NCI-H345 (cell line): ENCODE data around the gene CMPK1.
"Not testable (repeated sequence)": the region's sequence is repeated elsewhere in the genome, so short reads cannot be mapped to it uniquely, and the experiment has no call there.

Experiments
- DNase-seq: peaks from one replicate; lab custom pipeline; 2025; lab: John Stamatoyannopoulos, UW

CMPK1 gene, protein sequence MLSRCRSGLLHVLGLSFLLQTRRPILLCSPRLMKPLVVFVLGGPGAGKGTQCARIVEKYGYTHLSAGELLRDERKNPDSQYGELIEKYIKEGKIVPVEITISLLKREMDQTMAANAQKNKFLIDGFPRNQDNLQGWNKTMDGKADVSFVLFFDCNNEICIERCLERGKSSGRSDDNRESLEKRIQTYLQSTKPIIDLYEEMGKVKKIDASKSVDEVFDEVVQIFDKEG

DNA sequence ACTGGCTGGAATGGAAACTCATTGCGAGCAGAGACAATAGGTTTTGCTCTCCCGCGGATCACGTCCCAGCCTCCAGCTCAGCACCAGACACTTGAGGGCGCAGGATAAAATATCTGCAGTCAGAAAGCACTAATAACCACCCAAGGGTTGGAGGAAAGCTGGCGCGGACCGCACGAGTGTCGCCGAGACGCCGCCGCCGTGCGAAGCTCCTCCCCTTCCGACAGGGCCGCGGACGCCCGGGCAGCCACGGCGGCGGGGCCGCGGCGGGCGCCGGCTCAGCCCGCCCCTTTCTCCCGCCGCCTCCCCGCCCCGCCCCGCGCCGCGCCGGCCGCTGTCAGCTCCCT lies at the start of gene CMPK1:
Gene CMPK1 (plus strand): TSS at position 213 of the 344 bp plus-strand sequence. CDS start 156 bp downstream, outside the sequence.
- DNase-seq: peak; percentile 83

DNA sequence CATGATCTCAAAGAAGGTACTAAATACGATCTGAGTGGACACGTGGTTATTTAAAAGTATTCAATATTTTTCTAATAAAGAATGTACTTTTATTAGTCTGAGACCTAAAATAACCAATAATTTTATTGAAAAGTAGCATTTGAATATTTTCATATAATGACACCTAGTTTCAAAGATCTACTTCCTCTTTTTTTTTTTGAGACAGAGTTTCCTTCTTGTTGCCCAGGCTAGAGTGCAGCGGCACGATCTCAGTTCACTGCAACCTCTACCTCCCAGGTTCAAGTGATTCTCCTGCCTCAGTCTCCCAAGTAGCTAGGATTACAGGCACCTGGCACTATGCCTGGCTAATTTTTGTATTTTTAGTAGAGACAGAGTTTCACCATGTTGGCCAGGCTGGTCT lies 45.5 kb upstream of the CMPK1 start:
- not testable (repeated sequence) for DNase-seq

DNA sequence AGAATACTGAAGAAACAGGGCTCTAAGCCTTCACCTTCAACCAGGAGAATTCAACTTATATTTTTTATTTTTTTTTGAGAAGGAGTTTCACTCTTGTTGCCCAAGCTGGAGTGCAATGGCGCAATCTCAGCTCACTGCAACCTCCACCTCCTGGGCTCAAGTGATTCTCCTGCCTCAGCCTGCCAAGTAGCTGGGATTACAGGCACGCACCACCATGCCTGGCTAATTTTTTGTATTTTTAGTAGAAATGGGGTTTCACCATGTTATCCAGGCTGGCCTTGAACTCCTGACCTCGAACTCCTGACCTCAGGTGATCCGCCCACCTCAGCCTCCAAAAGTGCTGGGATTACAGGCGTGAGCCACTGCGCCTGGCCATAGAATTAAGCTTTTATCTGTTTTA lies 38.7 kb upstream of the CMPK1 start:
- not testable (repeated sequence) for DNase-seq

DNA sequence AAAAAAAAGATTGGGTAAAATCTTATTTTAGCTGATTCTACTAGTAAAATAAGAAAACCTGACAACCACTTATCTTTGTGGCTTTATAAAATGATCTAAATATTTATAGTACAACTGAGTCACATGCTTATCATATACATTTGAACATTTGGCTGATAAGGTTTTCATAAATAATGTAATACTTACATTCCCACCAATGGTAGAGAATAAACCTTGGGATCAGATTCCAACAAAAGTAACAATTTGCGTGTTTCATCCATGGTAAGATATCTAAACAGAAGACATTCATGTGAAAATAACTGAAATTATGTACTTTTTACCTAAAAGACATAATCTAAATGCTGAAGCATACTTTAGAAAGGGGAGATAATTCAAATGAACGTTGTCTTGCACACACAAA lies 38.0 kb upstream of the CMPK1 start:
- no peak for DNase-seq

DNA sequence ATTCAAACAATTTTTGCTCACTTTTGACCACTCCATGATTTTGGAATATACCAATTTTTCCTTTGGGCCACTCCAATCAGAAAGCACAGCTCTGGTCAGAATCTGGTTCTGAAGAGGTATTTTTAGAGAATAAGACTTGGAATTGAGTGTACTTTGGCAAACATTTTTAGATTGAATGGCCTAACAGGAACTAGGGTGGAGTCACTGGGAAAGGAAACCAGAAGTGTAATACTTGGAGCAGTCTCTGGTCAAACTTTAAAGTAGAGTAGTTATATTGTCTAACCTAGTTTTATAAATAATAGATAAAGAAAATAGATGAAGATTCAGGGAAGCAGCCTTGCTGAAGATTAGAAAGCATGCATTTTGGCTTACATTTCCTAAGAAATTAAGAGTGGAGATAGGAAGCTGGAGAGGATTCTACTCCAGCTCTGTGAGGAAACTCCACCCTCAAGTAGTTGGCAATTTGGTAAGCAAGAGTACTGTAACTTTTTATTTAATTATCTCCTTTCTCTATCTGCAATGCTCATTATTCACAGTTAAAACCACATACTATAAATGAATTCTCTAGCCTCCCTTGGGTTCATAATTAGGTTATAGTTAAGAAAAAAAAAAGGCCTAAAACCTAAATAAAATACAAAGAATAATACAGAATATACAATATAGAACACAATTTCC lies 35.4 kb upstream of the CMPK1 start:
- DNase-seq: no peak

DNA sequence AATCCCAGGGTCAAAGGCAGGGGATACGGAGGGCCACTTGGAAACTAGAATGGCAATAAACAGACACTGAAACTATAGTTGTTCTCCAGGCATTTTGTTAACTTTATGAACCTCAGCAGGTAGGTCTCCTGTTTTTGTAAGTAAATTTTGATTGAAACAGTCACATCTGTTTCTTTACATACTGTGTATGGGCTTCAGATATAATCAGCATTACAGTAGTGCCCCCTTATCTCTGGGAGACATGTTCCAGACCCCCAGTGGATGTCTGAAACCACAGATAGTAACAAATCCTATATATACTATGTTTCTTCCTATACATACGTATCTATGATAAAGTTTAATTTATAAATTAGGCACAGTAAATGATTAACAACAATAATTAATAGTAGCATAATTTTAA lies 31.1 kb upstream of the CMPK1 start:
- no peak for DNase-seq

DNA sequence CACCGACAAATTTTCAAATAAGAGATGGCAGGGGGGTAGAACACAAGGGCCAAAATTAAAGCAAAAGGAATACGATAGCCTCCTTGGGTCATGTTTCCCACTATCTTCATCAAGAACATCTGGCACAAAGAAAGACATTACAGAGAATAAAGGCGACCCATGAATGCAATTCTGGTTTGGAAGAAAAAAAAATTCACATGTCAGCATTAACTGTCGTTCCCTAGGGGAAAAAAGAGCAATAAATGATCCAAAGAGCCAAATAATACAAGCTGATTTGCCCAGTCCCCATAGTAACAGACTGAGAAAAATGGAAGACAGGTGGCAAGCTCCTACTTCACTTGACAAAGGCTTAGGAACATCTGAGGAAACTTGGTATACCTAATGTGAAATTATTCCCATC lies 24.2 kb upstream of the CMPK1 start:
- DNase-seq: no peak

DNA sequence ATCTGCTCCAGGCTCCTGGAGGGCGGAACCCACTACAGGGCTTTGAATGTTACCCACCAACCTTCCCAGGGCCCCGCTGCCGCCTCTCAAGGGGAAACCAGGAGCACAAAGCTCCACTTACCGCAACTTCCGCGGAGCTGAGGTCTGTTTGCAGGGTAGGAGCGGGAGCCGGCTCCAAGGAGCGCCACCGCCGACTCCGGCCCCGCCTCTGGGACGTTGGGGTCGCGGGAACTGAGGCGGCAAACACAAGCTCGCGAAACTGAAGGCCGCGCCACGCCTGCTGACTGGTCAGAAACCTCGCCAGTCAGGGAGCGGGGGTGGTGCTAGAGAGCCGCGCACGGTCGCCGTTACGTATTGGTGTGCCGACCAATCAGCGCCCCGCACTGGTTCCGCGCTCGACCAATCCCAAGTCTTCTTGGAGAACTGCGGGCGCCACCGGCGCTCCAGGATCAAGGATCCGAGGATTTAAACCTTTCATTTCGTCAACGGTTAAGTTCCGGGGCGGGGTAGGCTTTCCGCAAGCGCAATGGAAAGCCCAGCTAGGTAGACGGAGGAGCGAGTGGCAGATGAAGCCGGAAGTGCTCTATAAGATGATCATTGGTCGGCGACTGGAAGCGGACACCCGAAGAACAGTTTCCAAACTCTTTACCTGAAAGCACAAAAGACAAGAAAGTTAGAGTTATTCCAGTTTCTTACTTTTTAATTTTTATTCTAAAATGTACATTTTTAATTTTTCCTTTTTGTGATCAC lies 19.5 kb upstream of the CMPK1 start, which contains the start of gene STIL:
Gene STIL (minus strand): TSS at position 233 of the 750 bp plus-strand sequence. CDS start 3,828 bp downstream, outside the sequence.
- DNase-seq: peak; percentile 99

DNA sequence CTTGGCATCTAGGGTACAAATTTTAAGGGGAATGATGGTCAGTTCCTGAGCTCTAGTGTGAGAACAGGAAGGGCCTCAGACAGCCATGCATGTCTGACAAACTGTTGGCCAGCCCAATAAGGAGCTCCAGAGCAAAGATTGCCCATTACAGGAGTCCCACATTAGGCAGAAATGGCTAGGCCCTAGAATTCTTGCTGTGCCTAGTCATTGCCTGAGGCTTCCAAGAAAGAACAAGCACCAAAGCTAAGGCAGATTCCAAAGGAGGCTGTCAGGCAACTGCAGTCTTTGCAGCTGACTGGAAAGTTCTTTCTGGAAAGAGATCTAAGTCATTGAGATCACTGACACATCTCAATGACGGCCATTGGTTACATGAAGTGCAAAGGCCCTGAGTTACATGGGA lies 15.7 kb upstream of the CMPK1 start:
- DNase-seq: no peak

DNA sequence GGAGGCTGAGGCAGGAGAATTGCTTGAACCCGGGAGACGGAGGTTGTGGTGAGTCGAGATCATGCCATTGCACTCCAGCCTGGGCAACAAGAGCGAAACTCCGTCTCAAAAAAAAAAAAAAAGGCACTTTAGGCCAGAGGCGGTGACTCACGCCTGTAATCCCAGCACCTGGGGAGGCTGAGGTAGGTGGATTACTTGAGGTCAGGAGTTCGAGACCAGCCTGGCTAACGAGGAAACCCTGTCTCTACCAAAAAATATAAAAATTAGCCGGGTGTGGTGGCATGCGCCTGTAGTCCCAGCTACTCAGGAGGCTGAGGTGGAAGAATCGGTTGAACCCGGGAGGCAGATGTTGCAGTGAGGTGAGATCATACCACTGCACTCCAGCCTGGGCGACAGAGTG lies 13.6 kb upstream of the CMPK1 start:
- not testable (repeated sequence) for DNase-seq

DNA sequence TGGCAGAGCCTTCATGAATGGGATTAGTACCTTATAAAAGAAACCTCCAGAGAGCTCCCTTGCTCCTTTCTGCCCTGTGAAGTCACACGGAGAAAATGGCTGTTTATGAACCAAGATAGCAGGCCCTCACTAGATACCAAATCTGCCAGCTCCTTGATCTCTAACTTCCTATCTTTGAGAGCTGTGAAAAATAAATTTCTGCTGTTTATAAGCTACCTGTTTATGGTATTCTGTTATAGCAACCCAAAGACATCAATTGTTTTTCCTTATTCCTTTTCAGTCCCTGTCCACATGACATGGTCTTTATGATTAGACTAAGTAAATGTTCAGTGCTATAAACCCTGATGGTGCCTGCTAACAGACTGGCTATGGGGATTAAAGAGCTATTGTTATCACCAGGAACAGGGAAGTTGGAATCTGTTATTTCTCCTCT lies 10.0 kb upstream of the CMPK1 start:
- no peak for DNase-seq

DNA sequence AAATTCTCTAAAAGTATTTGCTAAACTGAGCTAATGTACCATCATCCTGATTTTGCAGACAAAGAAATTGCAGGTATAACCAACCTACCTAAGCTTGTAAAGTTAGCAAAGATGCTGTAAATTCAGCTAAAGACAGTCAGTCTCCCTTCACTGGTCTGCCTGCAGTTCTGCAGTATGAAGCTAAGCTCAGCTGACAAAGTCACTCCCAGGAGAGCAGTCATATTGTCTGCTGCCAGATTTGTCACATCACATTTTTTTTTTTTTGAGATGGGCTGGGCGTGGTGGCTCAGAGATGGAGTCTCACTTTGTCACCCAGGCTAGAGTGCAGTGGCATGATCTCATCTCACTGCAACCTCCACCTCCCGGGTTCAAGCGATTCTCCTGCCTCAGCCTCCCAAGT lies 8.9 kb upstream of the CMPK1 start:
- DNase-seq: peak; percentile 32

DNA sequence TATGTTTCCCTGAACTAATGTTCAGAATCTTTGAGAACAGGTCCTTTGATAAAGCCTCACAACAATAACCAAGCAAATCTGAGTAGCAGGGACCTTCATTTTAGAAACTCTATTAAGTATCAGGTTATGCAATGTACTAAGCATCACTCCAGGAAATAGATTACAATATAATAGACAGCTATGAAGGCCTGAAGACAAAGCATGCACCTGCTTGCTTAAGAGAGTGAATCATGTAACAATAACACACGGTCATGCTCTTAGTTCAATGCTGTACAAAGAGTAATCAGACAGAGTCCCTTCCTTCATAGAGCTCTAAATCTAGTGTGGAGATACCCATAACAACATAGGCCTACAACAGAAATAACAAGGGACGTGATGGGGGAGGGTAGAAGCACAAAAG lies 8.1 kb upstream of the CMPK1 start:
- DNase-seq: peak; percentile 80

DNA sequence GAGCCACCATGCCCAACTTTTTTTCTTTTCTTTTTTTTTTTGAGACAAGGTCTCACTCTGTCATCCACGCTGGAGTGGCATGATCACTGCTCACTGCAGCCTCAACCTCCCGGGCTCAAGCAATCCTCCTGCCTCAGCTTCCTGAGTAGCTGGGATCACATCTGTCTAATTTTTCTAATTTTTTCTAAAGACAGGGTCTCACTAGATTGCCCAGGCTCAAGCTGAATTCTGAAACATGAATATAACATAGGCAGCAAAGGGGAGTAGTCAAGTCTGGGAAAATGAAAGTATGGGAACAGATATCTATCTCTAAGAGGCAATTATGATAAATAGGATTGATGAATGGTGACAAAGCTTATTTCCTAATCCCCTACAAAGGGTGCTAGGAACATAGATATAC lies 7.3 kb upstream of the CMPK1 start:
- no peak for DNase-seq

DNA sequence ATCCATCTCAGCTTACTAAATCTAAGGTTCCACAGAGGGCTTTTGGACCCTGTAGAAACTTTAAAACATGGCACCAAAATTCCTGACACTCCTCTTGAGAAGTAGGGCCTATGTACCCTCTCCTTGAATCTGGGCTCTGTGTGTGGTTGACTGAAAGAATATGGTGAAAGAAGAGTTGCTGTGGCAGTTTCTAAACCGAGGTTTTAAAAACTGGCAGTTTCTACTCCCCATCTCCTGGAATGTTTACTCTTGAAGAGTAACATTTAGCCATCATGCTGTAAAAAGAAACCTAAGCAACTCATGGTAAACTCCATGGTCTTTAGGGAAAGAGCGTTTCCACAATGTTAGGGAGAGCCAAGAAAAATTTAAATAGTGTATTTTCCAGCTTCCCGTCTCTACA lies 4.6 kb upstream of the CMPK1 start:
- no peak for DNase-seq

DNA sequence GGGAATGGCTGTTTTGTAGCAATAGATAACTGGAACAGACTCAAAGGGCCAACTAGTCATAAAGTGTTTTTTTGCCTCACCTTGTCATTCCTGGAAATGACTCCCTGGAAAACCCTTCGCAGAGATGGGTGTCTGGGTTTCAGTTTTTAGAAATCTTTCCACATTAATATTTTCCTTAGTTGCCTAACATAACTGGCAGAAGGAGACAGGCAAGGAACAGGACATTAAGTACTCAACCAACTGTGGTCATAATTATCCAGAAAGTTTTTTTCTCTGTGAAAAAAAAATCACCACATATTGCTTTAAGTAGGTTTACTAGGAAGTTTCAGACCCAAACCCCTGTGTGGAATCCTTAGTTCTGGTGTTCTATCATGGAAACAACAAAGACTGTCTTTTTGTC lies 3.4 kb upstream of the CMPK1 start:
- no peak for DNase-seq

DNA sequence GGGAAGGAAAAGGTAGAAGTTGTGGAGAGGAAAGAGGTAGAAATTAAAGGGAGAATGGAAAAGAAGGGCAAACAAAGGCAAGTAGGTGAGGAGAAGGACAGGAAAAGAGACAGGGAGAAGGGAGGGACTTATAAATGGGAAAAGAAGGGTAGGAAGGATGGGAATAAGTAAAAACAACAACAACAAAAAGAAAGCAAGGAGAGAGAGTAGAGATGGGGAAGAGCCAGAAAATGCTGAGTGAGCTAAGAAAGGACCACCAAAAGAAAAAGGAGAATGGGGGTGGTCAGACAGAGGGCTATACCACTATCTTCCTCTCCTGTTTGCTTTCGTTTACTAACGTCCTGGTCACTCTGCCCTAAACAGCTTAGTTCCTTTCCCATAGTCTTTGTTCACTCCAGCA lies 1.7 kb upstream of the CMPK1 start:
- DNase-seq: no peak

DNA sequence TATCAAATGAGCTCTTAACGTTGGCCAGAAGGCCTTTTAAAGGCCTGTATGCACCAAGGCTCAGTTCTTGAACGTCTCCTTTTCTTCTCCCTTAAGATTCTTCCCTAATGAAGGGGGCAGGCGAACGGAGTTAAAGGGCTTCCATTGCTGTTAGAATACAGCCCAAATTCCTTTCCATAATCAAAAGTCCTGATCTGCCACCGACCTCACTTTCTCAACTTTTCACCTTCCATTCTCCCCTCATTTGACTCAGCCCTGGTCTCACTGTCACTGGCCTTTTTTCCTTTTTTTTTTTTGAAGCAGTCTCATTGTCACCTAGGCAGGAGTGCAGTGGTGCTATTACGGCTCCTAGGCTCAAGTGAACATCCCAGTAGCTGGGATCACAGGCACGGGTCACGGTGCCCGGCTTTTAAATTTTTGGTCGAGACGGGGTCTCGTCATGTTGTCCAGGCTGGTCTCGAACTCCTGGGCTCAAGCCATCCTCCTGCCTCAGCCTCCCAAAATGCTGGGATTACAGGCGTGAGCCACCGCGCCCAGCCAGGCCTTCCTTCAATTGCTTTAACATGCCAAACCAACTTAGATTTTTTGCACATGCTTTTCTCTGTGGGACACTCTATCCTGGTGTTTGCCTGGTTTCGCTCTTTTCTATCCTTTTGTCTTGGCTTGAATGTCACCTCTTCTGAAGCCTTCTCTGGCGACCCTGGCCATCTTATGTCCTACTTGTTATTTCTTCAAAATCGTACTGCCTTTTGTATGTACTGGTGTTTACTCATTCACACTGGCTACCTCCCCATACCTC lies 612 bp upstream of the CMPK1 start:
- no peak for DNase-seq

DNA sequence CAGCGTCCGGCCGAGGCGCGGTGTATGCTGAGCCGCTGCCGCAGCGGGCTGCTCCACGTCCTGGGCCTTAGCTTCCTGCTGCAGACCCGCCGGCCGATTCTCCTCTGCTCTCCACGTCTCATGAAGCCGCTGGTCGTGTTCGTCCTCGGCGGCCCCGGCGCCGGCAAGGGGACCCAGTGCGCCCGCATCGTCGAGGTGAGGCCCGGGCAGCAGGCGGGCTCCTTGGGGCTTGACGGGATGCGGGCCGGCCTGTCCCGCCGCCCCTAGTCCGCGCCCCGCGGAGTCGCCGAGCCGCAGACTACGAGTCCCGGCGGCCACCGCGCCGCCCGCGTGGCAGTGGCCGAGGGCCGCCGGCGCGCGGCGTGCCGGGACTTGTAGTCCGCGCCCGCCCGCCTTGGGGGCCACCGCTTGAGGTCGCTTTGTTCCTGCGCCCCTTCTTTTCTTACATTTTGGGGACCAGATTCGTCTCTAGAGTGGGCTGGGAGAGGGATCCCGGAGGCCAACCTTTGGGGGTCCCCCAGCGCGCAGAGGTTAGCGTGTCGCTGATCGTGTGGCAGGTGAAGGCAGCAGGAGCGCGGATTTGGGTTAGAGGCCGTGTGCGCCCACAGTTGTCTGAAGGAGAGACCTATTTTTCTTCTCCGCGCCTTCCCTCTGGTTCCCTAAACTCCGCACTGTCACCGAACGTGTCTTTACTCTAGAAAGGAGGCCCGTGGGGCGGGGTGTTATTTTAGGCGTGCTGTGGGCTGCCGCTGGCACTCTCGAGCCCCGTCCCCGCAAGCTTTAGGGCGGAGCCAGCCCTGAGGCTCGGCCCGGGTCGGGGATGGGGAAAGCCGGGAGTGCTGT lies 553 bp downstream of the CMPK1 start:
- DNase-seq: peak; percentile 82

DNA sequence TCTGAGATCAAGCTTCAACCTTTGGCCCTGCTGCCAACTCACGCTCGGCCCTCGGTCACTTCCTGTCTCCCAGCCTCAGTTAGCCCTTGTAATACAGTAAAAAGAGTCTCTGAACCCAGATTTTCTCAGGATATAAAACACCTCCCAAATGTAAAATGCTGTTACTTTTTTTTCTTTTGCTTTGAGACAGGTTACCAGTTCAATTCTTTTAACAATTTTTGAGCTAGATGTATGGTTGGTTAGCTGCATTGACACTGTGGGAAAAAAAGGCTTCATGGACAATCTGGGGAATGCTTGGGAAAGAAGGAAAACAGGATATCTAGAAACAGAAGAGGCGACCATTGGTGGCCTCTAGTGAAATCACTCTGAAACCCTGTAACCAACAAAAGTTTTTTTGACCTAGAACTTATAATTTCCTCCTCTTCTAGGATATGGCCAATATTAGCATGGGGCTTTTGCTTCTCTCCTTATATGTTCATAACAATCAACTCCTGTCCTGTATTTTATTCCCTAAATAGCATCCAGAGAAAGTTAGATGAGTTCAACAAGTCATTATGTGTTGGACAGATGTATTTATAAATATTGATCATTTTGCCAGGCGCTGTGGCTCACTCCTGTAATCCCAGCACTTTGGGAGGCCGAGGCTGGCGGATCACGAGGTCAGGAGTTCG lies 1.3 kb downstream of the CMPK1 start:
- no peak for DNase-seq

DNA sequence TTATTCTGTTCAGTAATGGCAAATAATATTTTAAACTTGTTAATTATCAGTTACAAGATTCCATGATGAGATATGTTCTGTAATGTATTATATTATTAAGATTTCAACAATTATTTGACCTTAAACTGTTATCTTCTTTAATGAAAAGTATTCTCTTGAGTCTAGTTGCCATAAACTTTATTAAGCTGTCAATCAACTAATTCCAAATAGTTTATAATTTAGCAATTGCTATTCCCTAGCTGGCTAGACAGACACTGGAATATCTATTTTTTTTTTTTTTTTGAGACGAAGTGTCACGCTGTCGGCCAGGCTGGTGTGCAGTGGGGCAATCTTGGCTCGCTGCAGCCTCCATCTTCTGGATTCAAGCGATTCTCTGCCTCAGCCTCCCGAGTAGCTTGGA lies 3.8 kb downstream of the CMPK1 start:
- no peak for DNase-seq
